ENCODE data around the gene VPS13D. TPM values are rescaled to one million over a fixed set of nuclear protein-coding genes. Genes with fewer than 3 reads are reported as not detected.

Gene VPS13D
- total and polyA plus RNA-seq, 2 of the 4 experiments (the other 2 are of a cell fraction) = 9.0 to 16.3 TPM

DNA sequence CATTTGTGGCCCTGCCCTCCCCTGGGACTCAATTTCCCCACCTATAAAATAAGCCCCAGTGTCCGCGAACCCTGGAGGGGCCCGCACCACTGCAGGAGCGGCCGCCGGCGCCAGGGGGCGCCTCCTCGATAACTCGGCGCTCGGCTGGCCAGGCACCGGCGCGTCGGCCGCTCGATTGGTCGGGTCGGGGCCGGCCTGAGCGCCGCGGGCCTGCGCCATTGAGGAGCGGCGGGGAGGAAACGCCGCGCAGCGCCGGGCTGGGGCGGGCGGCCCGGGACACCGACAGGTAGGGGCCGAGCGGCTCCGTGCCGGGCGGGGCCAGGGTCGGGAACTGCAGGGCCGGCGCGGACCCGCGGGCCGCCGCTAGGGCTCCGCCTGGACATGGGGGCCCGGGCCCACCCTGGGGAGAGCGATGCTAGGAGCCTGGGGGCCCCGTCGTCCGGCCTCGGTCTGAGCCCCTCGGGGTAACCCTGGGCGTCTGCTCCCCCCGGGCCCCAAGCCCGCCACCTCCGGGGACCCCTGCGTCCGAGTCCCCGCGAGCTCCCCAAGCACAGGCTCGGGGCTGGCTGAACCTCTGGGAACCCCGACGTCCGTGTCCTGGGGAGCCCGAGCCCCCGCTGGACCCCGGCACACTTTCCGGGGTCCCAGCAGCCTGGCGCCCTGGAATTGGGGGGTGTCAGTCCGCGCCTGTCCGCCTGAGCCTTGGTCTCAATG lies at the start of gene VPS13D (continued):
- TF ChIP-seq MXI1 (IDR thresholded peaks at IDR 0.05; ENCODE audit: borderline replicate concordance, low read depth, low read length) (0 out of 2 replicates have a peak, but pooled peaks have one; percentile 43), MAZ (IDR thresholded peaks at IDR 0.05; ENCODE audit: borderline replicate concordance, low read depth, low read length) (peak; percentile 76; the same call in 1 of the 2 replicates), MAFK (IDR thresholded peaks at IDR 0.05; ENCODE audit: low read depth, low read length) (no peak), FOS (IDR thresholded peaks at IDR 0.05; ENCODE audit: low read depth, low read length) (0 out of 2 replicates have a peak, but pooled peaks have one; percentile 5)

DNA sequence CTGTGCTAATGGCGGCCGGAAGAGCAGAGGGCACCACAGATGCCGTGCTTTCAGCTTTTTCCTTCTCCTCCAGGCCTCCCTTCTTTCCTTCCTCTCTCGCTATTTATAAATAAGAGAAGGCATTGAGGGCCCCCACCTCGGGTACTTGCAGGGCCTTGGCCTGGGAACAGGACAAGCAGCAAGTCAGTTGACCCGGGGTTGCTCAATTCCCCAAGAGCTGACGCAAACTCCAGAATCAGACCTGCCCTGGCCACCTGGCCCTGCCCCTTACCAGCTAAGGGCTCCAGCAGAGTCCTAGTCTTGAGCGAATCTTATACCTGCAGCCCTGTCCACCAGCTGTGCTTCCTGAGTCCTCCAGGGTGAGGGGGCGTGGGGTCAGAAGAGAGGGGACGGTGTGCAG lies 49.5 kb upstream of the VPS13D start:
- no peak overlapping the region for H2AFZ ChIP-seq (replicated peaks; ENCODE audit: low read length, poor library complexity)
- no peaks in the 10 kb centered on the region for H3K36me3 ChIP-seq (ENCODE audit: control insufficient read depth, insufficient read depth, low read length)
- H4K8ac ChIP-seq (ENCODE audit: low read depth in 2 of 2, low read length in 2 of 2) = no peak overlapping the region
- dilution Hi-C loops (cut with HindIII; ENCODE audit: low sequenced_read_pairs, unreplicated experiment) (no loop called here), in situ Hi-C loops (cut with MboI; ENCODE audit: low sequenced_read_pairs) (no loop called here), intact Hi-C loops (cut with micrococcal nuclease) (no loop called here)
- no peak overlapping the region for H2BK5ac ChIP-seq (ENCODE audit: low read depth, low read length, poor library complexity, severe bottlenecking)
- no peak overlapping the region for H3K4me3 ChIP-seq (ENCODE audit: insufficient read depth, low read depth, low read length)
- 83% methylated on average over 3 of the region's 10 CpGs; no CpG with 5 or more reads in 1 of the 2 experiments for WGBS, 2 experiments (ENCODE audit: extremely low coverage in 2 of 2, insufficient read length in 1 of 2)
- ChIA-PET POLR2A (ENCODE audit: unreplicated experiment) (no interaction called here), CTCF (interaction anchor here (0.5 to 2.0 kb wide), 2 partner anchors 38 to 55 kb away, joined by 4 read pairs; no protein-coding TSS in a partner anchor)
- DNase-seq = no peak
- H3K9me3 ChIP-seq (ENCODE audit: control insufficient read depth, insufficient read depth, low read length) = no peaks in the 10 kb centered on the region
- H2AK5ac ChIP-seq (ENCODE audit: low read depth, low read length) = peak overlapping the region; percentile 32; the same call in 1 of the 2 replicates
- no peak overlapping the region; the same call in 1 of the 2 replicates for H3K4ac ChIP-seq (ENCODE audit: low read depth, low read length)
- no peak overlapping the region for H2AK9ac ChIP-seq (replicated peaks; ENCODE audit: low read depth, low read length, poor library complexity)
- no peak overlapping the region for H2BK20ac ChIP-seq (ENCODE audit: low read depth, low read length)
- no peak overlapping the region for H3K9ac ChIP-seq (ENCODE audit: low read depth, low read length)
- H3K9me1 ChIP-seq (ENCODE audit: insufficient read depth, low read length) = peaks cover 11% of the 10 kb centered on the region
- no peaks in the 10 kb centered on the region for H3K27me3 ChIP-seq (ENCODE audit: control insufficient read depth, insufficient read depth, low read length)
- TF ChIP-seq FOS (IDR thresholded peaks at IDR 0.05; ENCODE audit: low read depth, low read length) = no peak
- TF ChIP-seq RAD21 (IDR thresholded peaks at IDR 0.05; ENCODE audit: low read length) = no peak
- TF ChIP-seq, protein P1, sequence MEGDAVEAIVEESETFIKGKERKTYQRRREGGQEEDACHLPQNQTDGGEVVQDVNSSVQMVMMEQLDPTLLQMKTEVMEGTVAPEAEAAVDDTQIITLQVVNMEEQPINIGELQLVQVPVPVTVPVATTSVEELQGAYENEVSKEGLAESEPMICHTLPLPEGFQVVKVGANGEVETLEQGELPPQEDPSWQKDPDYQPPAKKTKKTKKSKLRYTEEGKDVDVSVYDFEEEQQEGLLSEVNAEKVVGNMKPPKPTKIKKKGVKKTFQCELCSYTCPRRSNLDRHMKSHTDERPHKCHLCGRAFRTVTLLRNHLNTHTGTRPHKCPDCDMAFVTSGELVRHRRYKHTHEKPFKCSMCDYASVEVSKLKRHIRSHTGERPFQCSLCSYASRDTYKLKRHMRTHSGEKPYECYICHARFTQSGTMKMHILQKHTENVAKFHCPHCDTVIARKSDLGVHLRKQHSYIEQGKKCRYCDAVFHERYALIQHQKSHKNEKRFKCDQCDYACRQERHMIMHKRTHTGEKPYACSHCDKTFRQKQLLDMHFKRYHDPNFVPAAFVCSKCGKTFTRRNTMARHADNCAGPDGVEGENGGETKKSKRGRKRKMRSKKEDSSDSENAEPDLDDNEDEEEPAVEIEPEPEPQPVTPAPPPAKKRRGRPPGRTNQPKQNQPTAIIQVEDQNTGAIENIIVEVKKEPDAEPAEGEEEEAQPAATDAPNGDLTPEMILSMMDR (conservative IDR thresholded peaks at IDR 0.05; ENCODE audit: low read depth, low read length) = no peak
- peaks cover 0 to 16% of the 10 kb centered on the region in 2 experiments; a peak in 1 of 4 replicates for H3K79me1 ChIP-seq (ENCODE audit: low read depth in 1 of 2, low read length in 2 of 2)
- H4K5ac ChIP-seq (ENCODE audit: low read depth, low read length) = no peak overlapping the region
- no peaks in the 10 kb centered on the region for H4K20me1 ChIP-seq (ENCODE audit: insufficient read depth, low read length)
- H2BK120ac ChIP-seq (ENCODE audit: low read depth, low read length) = no peak overlapping the region
- no peak overlapping the region for H2BK15ac ChIP-seq (ENCODE audit: low read depth, low read length)
- BruUV-seq (replicated peaks) = no TSS peak
- no peak overlapping the region for H3K18ac ChIP-seq (ENCODE audit: low read depth, low read length)
- H3K4me1 ChIP-seq (ENCODE audit: control insufficient read depth, insufficient read depth, low read length) = peaks cover 39% of the 10 kb centered on the region
- no peak overlapping the region for H3K56ac ChIP-seq (ENCODE audit: extremely low read depth, insufficient read depth, low read length)
- H3K4me2 ChIP-seq (ENCODE audit: low read depth, low read length) = no peak overlapping the region
- H3K27ac ChIP-seq (ENCODE audit: insufficient read depth, low read length) = no peak overlapping the region
- H3K23ac ChIP-seq (ENCODE audit: low read depth, low read length) = no peak overlapping the region
- ATAC-seq (ENCODE audit: low read depth) = no peak
- H3K14ac ChIP-seq (replicated peaks; ENCODE audit: low read depth, low read length) = no peak overlapping the region
- H4K91ac ChIP-seq (ENCODE audit: insufficient read depth, low read depth, low read length) = no peak overlapping the region
